Measurements from ENCODE around the gene ATAD3C.
A peak's percentile ranks its signal among the peaks of the same experiment; 100 is the strongest.
"Not testable (repeated sequence)": the region's sequence is repeated elsewhere in the genome, so short reads cannot be mapped to it uniquely, and the experiment has no call there.

The ATAD3C gene

DNA sequence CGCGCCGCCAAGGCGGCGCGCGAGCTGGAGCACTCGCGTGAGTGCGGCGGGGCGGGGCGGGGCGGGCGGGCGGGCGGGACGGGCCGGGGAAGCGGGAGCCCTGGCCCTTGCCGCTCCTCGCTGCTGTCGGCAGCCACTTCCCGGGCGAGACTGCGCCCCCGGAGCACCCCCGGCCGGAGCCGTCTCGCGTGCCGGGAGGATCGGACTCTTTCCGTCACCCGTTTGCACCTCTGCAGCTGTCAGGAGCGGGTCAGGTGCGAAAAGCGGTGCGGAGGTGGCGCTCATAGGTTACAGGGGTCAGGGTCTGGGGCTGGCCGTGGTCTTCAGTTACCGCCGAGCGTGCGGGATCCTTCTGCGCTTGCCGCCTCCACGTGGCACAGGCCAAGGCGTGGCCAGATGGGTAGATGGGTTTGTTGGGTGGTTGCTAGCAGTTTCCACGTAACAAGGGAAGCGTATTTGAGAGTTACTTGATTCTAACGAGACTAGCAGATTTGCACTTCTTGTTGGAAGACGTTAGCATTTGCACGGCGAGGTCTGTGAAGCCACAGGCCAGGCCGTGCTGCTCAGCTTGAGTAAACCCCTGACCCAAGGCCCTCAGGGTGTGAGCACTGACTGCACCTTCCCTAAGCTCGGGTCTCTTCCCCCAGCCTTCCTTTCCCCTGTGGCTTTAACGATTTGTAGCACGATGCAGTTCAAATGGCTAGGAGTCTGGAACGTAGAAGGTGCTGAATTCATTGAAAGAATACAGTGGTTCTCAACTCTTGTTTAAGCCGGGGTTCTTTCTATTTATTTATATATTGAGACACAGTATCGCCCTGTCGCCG, 22.8 kb downstream of the ATAD3C start:
- DNase-seq (ENCODE audit: low spot score), result peak; percentile 8

DNA sequence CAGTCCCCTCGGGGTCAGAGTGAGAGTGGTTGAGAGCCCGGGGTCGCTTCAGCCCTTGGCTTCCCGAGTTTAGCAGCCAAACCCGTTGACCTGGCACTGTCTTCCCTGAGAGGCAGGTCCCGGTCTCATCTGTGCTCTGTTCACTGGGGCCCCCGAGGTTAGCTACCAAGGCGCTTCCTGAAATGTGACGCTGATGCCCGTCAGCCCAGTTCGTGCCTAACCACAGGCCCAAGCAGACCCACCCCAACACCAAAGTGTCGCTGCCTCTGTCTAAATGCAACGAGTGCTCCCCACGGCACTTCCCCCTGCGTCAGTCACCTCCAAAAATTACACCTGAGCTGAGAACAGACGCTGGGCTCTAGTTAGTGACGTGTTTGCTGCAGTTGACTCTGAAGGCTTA, 26.5 kb downstream of the ATAD3C start:
- DNase-seq (ENCODE audit: low spot score), result not testable (repeated sequence)

DNA sequence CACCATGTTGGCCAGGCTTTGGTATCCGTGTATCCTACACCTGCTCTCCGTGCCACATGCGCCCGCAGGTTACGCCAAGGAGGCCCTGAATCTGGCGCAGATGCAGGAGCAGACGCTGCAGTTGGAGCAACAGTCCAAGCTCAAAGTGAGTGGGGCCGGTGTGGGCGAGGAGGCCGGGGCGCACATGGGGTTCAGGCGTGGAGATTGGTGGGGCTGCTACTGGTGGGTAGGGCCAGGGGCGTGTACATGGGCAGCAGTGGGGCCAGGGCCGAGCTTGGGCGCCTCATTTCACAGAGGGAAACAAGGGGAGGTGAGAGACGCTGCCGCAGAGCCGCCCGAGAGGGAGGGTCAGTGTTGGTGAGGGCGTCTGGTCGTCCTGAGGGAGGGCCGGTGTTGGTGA, 27.7 kb downstream of the ATAD3C start:
- no peak for DNase-seq (ENCODE audit: low spot score)

DNA sequence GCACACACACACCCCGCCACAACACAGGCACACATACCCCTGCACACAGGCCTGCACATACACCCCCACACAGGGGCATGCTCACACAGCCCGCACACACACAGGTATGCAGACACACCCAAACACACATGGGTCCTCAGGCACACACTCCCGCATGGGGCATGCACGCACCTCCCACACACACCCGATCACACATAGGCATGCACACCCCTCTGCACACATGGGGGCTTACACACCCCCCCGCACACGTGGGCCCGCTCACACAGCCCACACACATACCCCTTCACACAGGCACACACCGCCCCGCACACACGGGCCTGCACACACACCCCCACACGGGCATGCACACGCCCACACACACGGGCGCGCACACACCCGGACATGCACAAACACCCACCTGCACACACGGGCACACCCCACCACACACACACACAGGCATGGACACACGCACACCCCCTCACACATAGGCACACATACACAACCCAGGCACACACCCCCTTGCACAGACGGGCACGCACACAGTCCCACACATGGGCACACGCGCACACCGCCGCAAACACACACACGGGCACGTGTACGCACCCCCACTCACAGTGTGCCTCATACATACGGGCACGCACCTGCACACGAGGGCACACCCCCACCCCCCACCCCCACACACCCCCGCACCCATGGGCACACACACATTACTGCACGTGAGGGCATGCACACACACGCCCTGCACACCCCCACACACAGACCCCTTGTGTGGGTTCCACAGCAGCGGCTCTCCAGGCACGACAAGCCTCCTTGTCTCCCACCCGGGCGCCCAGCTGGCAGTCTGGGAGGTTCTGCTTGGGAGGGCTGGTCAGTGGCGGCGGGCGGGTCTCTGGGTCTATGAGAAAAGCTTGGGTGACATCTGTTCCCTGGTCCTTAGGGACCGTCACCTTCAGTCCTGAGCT, 30.3 kb downstream of the ATAD3C start:
- no peak for DNase-seq (ENCODE audit: low spot score)

DNA sequence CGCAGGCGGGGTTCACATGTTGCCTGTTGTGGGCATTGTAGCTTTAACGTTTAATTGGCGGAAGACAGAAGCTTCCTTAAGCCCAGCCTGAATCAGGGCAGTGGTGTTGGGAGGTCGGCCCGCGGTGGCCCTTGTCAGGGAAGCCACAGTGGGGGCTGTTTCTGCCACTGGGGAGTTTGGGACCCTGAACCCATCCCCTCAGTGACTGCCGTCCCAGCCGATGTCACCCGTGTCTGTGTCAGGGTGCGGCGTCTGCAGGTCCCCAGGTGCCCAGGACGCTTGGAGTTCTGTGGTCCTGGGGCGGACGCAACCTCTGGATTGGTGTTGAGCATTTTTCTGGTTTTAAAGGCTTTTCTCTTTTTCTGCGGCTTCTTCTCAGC, 31.0 kb downstream of the ATAD3C start:
- DNase-seq (ENCODE audit: low spot score), result not testable (repeated sequence)

DNA sequence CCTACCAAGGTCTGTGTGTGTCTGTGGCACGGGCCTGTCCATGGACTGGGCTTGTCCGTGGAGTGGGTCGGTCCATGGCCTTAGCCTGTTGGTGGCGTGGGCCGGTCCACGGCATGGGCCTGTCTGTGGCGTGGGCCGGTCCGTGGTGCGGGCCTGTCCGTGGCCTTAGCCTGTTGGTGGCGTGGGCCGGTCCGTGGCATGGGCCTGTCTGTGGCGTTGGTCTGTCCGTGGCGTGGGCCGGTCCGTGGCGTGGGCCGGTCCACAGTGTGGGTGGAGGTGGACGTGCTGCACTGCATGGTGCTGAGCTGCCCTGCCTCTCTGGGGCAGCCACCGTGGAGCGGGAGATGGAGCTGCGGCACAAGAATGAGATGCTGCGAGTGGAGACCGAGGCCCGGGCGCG, 32.3 kb downstream of the ATAD3C start:
- not testable (repeated sequence) for DNase-seq (ENCODE audit: low spot score)

DNA sequence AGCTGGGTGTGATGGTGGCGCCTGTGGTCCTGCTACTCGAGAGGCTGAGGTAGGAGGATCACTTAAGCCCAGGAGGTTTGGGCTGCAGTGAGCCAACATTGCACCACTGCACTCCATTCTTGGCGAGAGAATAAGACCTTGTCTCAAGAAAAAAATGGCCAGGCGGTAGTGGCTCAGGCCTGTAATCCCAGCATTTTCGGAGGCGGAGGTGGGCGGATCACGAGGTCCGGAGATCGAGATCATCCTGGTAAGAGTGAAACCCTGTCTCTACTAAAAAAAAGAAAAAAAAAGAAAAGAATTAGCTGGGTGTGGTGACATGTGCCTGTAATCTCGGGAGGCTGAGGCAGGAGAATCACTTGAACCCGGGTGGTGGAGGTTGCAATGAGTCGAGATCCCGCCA, 33.4 kb downstream of the ATAD3C start:
- no peak for DNase-seq (ENCODE audit: low spot score)

DNA sequence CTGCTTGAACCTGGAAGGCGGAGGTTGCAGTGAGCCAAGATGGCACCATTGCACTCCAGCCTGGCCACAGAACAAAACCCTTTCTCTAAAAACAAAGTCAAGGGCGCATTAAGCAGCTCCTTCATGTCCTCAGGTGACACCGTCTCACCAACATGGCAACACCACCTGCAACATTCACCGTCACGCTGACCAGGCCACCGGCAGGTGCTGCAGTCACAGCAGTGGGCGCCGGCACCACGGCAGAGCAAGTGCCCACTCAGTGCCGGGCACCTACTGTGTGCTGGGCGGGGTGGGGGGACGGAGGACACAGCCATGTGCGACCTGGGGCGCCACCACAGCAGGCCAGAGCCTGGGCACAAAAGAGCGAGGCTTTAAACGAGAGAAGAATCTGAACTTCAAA, 34.2 kb downstream of the ATAD3C start:
- DNase-seq (ENCODE audit: low spot score), result no peak

DNA sequence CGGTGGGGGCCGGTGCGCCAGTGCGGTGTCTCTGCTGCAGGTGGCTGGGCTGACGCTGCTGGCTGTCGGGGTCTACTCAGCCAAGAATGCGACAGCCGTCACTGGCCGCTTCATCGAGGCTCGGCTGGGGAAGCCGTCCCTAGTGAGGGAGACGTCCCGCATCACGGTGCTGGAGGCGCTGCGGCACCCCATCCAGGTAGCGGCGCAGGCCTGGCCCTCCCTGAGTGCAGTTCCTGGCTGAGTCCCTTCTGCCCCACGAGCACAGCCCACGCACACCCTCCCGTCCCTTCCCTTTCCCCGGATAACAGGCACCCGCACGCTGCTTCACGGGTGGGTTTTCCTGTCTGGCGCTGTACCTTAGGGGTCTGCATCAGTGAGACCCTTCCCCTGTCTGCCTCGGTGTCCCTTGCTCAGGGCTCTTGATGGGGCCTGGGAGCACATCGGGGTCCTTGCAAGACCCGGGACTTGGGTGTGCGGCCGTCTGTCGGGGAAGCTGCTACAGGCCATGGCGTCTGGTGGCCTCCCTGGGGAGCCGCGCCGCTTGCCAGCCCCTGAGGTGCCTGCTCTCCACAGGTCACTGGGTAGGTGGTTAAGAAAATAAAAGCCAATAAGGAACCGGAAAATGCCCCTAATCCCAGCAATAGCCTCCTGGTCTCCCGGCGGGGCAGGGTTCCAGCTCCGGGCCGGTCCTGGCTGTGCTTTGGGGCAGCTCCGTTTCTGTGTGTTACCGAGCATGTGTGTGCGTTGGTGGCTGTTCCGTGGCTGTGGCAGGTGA, 35.7 kb downstream of the ATAD3C start:
- DNase-seq (ENCODE audit: low spot score), result not testable (repeated sequence)

DNA sequence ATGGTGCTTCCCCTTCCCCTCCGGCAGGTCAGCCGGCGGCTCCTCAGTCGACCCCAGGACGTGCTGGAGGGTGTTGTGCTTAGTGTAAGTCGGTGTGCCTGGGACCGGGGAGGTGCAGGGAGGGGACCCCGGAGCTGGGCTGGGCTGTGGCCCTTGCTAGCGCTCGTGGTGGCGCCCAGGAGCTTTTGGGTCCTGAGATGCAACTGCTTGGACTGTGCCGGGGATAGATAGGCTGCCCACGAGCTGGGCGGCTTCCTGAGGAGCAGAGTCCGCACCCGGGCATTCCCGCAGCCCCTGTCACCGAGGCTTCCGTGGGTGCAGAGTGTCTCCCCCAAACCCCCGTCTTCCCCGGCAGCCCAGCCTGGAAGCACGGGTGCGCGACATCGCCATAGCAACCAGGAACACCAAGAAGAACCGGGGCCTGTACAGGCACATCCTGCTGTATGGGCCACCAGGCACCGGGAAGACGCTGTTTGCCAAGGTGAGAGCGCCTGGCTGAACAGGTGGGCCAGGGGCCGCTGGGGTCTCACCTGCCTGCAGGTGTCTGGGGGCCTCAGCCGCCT, 36.3 kb downstream of the ATAD3C start:
- not testable (repeated sequence) for DNase-seq (ENCODE audit: low spot score)

DNA sequence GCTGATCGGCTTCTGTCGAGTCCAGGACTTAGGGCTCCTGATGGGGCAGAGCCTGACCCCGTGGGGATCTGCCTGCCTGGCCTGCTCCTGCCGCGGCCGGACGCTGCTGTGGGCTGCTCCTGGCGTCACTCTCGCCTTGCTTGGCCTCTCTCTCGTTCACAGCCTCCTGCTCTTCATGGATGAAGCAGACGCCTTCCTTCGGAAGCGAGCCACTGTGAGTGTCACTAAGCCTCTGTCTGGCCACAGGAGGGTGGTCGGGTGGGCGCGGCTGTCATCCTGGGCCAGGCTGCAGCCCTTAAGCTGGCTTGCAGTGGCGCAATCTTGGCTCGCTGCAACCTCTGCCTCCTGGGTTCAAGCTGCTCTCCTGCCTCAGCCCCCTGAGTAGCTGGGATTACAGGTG, 38.2 kb downstream of the ATAD3C start:
- no peak for DNase-seq (ENCODE audit: low spot score)

DNA sequence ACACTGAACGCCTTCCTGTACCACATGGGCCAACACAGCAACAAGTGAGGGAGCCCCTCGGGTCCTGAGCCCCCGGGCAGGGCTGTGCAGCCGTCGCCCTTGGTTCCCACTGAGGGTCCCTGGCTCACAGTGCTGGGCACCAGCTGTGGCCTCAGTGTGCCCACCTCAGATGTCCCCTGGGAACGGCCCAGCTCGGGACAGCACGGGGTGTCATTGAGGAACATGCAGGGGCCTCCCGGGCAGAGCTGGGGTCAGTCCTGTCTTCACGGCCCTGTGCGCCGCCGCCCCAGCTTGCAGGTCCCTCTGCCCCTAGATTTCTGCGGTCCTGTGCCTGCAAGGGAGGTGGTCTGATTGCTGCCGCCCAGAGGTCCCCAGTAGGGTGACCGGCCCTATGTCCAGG, 39.7 kb downstream of the ATAD3C start:
- no peak for DNase-seq (ENCODE audit: low spot score)

DNA sequence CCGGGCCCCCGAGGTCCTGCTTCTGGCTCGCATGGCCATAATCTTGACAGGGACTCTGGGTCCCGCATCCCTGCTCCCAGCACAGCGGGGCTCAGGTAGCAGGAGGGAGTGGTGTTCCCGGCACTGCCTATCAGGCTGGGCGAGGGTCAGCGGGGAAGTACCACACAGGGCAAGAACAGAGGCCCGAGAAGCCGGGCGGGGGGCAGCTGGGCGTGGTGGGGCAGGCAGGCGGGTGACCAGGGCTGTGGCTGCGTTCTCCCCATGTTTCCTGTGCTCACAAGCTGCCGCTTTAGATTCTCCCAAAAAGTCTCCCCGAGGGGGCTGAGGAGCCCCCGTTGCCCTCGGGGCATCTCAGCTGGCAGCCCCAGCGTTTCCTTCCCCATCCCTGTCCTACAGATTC, 40.4 kb downstream of the ATAD3C start:
- DNase-seq (ENCODE audit: low spot score), result no peak

DNA sequence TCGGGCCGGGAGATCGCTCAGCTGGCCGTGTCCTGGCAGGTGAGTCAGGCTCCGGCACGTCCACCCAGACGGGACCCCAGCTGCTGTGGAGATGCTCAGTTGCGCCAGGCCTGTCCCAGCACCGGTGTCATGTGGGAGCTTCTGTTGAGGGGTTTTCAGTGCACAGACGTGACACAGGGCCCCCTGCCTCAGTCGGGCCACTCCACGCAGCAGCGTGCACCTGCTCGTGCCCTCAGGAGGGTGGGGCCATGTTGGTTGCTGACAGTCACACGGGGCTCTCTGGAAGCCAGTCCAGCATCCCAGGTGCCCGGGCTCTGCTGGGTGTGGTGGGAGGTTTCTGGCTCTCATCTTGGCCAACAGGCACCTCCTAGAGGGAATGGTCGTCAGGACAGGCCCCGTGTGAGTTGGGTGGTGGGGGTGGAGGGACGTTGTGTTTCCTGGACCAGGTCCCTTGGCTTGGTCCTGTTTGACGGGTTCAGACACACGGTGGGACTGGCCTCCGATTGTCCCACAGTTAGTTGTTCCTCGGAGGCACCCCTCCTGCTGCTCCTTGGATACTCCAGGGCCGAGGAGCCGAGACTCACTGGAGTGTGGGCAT, 41.2 kb downstream of the ATAD3C start:
- no peak for DNase-seq (ENCODE audit: low spot score)

DNA sequence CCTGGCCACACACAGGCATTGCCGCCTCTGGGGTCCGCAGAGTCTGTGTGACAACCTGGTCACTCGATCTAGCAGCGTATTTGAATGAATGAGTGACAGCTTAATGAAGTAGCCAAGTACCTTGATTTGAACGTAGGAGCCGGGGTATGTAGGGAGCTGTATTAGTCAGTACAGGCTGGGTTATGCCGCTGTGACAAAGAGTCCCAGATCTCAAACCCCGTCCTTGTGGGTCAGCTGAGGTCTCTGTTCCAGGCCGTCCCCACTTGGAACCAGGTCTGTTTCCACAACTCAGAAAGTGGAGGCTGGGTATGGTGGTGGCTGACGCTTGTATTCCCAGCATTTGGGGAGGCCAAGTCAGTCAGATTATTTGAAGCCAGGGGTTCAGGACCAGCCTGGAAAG, 42.1 kb downstream of the ATAD3C start:
- no peak for DNase-seq (ENCODE audit: low spot score)

DNA sequence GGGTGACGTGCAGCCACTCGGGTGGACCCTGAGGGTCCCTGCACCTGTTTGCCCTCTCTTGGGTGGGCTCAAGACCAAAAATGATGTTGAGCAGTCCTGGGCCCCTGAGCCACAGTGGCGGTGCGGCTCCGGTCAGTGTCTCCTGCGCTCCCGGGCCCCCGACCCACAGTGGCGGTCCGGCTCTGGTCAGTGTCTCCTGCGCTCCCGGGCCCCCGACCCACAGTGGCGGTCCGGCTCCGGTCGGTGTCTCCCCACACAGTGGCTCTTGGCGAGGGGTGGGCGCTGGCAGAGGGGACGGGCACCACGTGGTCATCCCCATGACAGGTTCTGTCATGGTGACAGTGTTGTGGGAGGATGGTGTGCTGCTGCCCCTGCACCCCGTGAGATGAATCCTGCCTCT, 44.8 kb downstream of the ATAD3C start:
- not testable (repeated sequence) for DNase-seq (ENCODE audit: low spot score)

DNA sequence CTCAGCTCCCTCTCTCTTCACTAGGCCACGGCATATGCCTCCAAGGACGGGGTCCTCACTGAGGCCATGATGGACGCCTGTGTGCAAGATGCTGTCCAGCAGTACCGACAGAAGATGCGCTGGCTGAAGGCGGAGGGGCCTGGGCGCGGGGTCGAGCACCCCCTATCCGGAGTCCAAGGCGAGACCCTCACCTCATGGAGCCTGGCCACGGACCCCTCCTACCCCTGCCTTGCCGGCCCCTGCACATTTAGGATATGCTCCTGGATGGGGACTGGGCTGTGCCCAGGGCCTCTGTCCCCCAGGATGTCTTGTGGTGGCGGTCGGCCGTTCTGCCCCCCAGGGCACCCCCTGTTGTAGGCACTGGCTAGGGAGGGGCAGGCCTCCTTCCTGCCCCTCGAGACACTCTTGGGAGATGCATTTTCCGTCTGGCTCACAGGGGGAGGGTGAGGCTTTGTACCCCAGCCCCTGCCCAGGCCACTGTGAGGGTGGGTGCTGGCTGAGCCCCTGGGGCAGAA, 46.0 kb downstream of the ATAD3C start:
- DNase-seq (ENCODE audit: low spot score), result not testable (repeated sequence)

DNA sequence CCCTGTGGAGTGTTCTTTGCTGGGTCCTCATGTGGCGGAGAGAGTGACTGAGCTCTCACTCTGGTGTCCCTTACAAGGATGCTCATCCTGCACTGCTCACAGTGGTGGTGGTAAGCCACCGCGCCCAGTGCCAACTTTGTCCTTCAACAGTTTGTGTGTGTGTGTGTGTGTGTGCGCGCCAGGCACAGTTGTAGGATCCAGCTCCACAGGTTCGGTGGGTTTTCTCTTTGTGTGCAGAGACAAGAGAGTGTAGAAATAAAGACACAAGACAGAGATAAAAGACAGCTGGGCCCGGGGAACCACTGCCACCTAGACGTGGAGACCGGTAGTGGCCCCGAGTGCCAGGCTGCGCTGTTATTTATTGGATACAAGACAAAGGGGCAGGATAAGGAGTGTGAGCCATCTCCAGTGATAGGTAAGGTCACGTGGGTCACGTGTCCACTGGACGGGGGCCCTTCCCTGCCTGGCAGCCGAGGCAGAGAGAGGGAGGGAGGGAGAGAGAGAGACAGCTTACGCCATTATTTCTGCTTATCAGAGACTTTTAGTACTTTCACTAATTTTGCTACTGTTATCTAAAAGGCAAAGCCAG, 55.4 kb downstream of the ATAD3C start:
- peak; percentile 77 for DNase-seq (ENCODE audit: low spot score)

DNA sequence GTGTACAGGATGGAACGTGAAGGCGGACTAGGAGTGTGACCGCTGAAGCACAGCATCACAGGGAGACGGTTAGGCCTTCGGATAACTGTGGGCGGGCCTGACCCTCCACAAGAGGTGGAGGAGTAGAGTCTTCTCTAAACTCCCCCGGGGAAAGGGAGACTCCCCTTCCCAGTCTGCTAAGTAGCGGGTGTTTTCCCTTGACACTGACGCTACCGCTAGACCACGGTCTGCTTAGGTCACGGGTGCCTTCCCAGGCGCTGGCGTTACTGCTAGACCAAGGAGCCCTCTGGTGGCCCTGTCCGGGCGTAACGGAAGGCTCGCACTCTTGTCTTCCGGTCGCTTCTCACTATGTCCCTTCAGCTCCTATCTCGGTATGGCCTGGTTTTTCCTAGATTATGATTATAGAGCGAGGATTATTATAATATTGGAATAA, 55.9 kb downstream of the ATAD3C start:
- DNase-seq (ENCODE audit: low spot score), result peak; percentile 70

DNA sequence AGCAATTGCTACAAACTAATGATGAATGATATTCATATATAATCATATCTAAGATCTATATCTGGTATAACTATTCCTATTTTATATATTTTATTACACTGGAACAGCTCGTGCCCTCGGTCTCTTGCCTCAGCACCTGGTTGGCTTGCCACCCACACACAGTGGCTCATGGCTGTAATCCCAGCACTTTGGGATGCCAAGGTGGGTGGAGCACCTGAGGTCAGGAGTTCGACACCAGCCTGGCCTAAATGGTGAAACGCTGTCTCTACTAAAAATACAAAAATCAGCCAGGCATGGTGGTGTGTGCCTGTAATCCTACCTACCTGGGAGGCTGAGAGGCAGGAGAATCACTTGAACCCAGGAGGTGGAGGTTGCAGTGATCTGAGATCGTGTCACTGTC, 56.3 kb downstream of the ATAD3C start:
- DNase-seq (ENCODE audit: low spot score), result not testable (repeated sequence)

DNA sequence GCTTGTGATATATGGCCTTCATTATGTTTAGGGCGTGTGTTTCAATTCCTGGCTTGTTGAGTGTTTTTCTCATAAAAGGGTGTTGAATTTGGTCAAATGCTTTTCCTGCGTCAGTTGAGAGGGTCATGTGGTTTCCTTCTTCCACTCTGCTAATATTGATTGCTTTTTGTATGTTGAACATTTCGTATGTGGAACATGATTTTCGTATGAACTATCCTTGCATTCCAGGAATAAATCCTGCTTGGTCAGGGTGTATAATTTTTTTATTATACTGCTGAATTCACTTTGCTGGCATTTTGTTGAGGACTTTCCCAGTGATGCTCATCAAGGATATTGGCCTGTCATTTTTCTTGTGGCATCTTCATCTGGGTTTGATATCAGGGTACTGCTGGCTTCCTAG, 57.8 kb downstream of the ATAD3C start:
- DNase-seq (ENCODE audit: low spot score), result no peak
